Neural cell (in vitro differentiated cells): ENCODE results near the gene KL. TPM values are rescaled to one million over a fixed set of nuclear protein-coding genes. Genes with fewer than 3 reads are reported as not detected.

Source experiments
- H2AFZ ChIP-seq: fragments of 200-600, 300-800 bp; sonication (generic), shearing (Covaris generic); 2 replicates; pipeline ENCODE4 v1.6.0; 2014; ENCODE audit warnings: low read depth, mild to moderate bottlenecking, antibody characterized with exemption, low read length, moderate library complexity
- H3F3A ChIP-seq: fragments of 200-600 bp; shearing (Covaris generic); 2 replicates; pipeline ENCODE4 v1.6.1; 2016; ENCODE audit warnings: mild to moderate bottlenecking, moderate library complexity, mixed read lengths, antibody characterized with exemption, low read length; ENCODE audit not compliant: insufficient read depth, poor library complexity, severe bottlenecking
- H3K27ac ChIP-seq: fragments of 200-600, 300-800 bp; sonication (generic), shearing (Covaris generic); 2 replicates; pipeline ENCODE4 v1.5.1; 2014; ENCODE audit warnings: mild to moderate bottlenecking, low read length, moderate library complexity
- H3K27me3 ChIP-seq: fragments of 300-800, 200-600 bp; sonication (generic), shearing (Covaris generic); 2 replicates; pipeline ENCODE4 v1.6.0; 2014; ENCODE audit warnings: mild to moderate bottlenecking, low read depth, low read length, moderate library complexity; ENCODE audit not compliant: insufficient read depth
- H3K36me3 ChIP-seq: fragments of 300-800, 200-600 bp; sonication (generic), shearing (Covaris generic); 2 replicates; pipeline ENCODE4 v1.5.1; 2014; ENCODE audit warnings: mild to moderate bottlenecking, antibody characterized with exemption, low read length, moderate library complexity; ENCODE audit not compliant: insufficient read depth
- H3K4me2 ChIP-seq: fragments of 300-800, 200-600 bp; sonication (generic), shearing (Covaris generic); 2 replicates; pipeline ENCODE4 v1.6.0; 2014; ENCODE audit warnings: mild to moderate bottlenecking, low read length
- H3K4me3 ChIP-seq: fragments of 300-800, 200-600 bp; sonication (generic), shearing (Covaris generic); 2 replicates; pipeline ENCODE4 v1.5.1; 2014; ENCODE audit warnings: mild to moderate bottlenecking, low read length, moderate library complexity
- H3K79me2 ChIP-seq: fragments of 200-600 bp; shearing (Covaris generic); replicated peaks from 2 replicates; pipeline ENCODE4 v1.6.0; 2014; ENCODE audit warnings: mild to moderate bottlenecking, low read length, moderate library complexity; ENCODE audit not compliant: insufficient read depth
- H3K9ac ChIP-seq: fragments of 300-800, 200-600 bp; sonication (generic), shearing (Covaris generic); 2 replicates; pipeline ENCODE4 v1.6.1; 2016; ENCODE audit warnings: mild to moderate bottlenecking, low read length, mixed read lengths
- H3K9me2 ChIP-seq: fragments of 200-600 bp; shearing (Covaris generic); 2 replicates; pipeline ENCODE4 v1.6.1; 2016; ENCODE audit warnings: mild to moderate bottlenecking, low read length, mixed read lengths; ENCODE audit not compliant: insufficient read depth
- H3K9me3 ChIP-seq: fragments of 200-600, 300-800 bp; sonication (generic), shearing (Covaris generic); 2 replicates; pipeline ENCODE4 v1.6.1; 2016; ENCODE audit warnings: mild to moderate bottlenecking, mixed run types, low read length, moderate library complexity, mixed read lengths
- H4K20me1 ChIP-seq: fragments of 200-600 bp; shearing (Covaris generic); 2 replicates; pipeline ENCODE4 v1.6.1; 2016; ENCODE audit warnings: mild to moderate bottlenecking, mixed run types; ENCODE audit not compliant: insufficient read depth
- CTCF ChIP-seq: fragments of 450-650 bp; IDR thresholded peaks from 2 replicates; pipeline ENCODE4 v1.5.1; 2014; ENCODE audit warnings: antibody characterized with exemption, mild to moderate bottlenecking, moderate library complexity; ENCODE audit not compliant: poor library complexity, severe bottlenecking
- EP300 ChIP-seq: fragments of 450-650 bp; conservative IDR thresholded peaks from 2 replicates; pipeline ENCODE4 v1.6.1; 2014; ENCODE audit warnings: antibody characterized with exemption, mild to moderate bottlenecking, moderate library complexity; ENCODE audit not compliant: poor library complexity, severe bottlenecking
- EZH2 ChIP-seq: fragments of 200-600, 300-800 bp; shearing (Covaris generic), sonication (generic); IDR thresholded peaks from 2 replicates; pipeline ENCODE4 v1.6.1; 2014; ENCODE audit warnings: antibody characterized with exemption, low read length, borderline replicate concordance, mild to moderate bottlenecking; ENCODE audit not compliant: insufficient read depth, poor library complexity, severe bottlenecking
- MXI1 ChIP-seq: fragments of 450-650 bp; conservative IDR thresholded peaks from 2 replicates; pipeline ENCODE4 v1.6.1; 2014; ENCODE audit warnings: antibody characterized with exemption, mild to moderate bottlenecking; ENCODE audit not compliant: poor library complexity, severe bottlenecking
- POLR2AphosphoS5 ChIP-seq: IDR thresholded peaks from 2 replicates; pipeline ENCODE4 v1.6.1; 2012
- RAD21 ChIP-seq: fragments of 450-650 bp; conservative IDR thresholded peaks from 2 replicates; pipeline ENCODE4 v1.6.1; 2014; ENCODE audit warnings: antibody characterized with exemption, mild to moderate bottlenecking, moderate library complexity
- REST ChIP-seq: IDR thresholded peaks from 2 replicates; pipeline ENCODE4 v1.6.1; 2012; ENCODE audit warnings: borderline replicate concordance
- SMC3 ChIP-seq: fragments of 450-650 bp; conservative IDR thresholded peaks from 2 replicates; pipeline ENCODE4 v1.6.1; 2014; ENCODE audit warnings: antibody characterized with exemption, mild to moderate bottlenecking, moderate library complexity; ENCODE audit not compliant: poor library complexity
- TAF1 ChIP-seq: IDR thresholded peaks from 2 replicates; pipeline ENCODE4 v1.6.1; 2012; ENCODE audit warnings: low read depth
- polyA plus RNA-seq: library from polyadenylated mRNA; depleted of rRNA; stranded (reverse); fragments of >200 nt; gene quantifications from 2 replicates; pipeline ENCODE4 v1.2.3, GENCODE V29; 2014

The KL gene
- polyA plus RNA-seq, 1 donor from 2014 or later = 0.09 TPM

GRCh38 chr13:33099860-33100259, 83.6 kb downstream of the KL start:
- Histone ChIP-seq H3K9me2 (no peaks in the 10 kb centered on the region), H3K9me3 (no peaks in the 10 kb centered on the region), H2AFZ (no peak overlapping the region), H3K9ac (no peak overlapping the region), H3K27me3 (no peaks in the 10 kb centered on the region), H3K36me3 (no peaks in the 10 kb centered on the region), H3K79me2 (no peaks in the 10 kb centered on the region), H3K4me2 (no peak overlapping the region), H4K20me1 (no peaks in the 10 kb centered on the region), H3K4me3 (no peak overlapping the region), H3F3A (no peaks in the 10 kb centered on the region), H3K27ac (no peak overlapping the region)
- TF ChIP-seq MXI1 (no peak), REST (no peak)

- Histone ChIP-seq H2AFZ (no peak overlapping the region), H3K79me2 (no peaks in the 10 kb centered on the region), H3K4me2 (no peak overlapping the region), H3K27ac (no peak overlapping the region), H4K20me1 (no peaks in the 10 kb centered on the region), H3K4me3 (no peak overlapping the region), H3K36me3 (no peaks in the 10 kb centered on the region), H3K9ac (no peak overlapping the region), H3K9me2 (no peaks in the 10 kb centered on the region), H3K27me3 (no peaks in the 10 kb centered on the region), H3F3A (no peaks in the 10 kb centered on the region), H3K9me3 (no peaks in the 10 kb centered on the region)
- no peak for TF ChIP-seq MXI1
- no peak for TF ChIP-seq TAF1
- no peak for TF ChIP-seq SMC3
- no peak for TF ChIP-seq POLR2AphosphoS5
- no peak for TF ChIP-seq CTCF
These were observed 84.7 kb downstream of the KL start for GRCh38 chr13:33100886-33101285.

- H3K36me3 ChIP-seq = no peaks in the 10 kb centered on the region
- no peaks in the 10 kb centered on the region for H4K20me1 ChIP-seq
- H3K27me3 ChIP-seq = no peaks in the 10 kb centered on the region
- no peak overlapping the region for H2AFZ ChIP-seq
- no peak overlapping the region for H3K9ac ChIP-seq
- H3K9me2 ChIP-seq = no peaks in the 10 kb centered on the region
- no peak for TF ChIP-seq POLR2AphosphoS5
- TF ChIP-seq EP300 = no peak
- no peak for TF ChIP-seq SMC3
- TF ChIP-seq EZH2 = no peak
- no peak for TF ChIP-seq MXI1
- TF ChIP-seq RAD21 = no peak
- TF ChIP-seq REST = no peak
- H3K27ac ChIP-seq = no peak overlapping the region
- no peak overlapping the region for H3K4me2 ChIP-seq
- no peaks in the 10 kb centered on the region for H3K79me2 ChIP-seq
- no peak overlapping the region for H3K4me3 ChIP-seq
- no peaks in the 10 kb centered on the region for H3F3A ChIP-seq
- H3K9me3 ChIP-seq = no peaks in the 10 kb centered on the region
These were observed 85.6 kb downstream of the KL start for GRCh38 chr13:33101835-33102234.
